Caki2 (cell line): ENCODE results near the gene JPH2. TPM values are rescaled to one million over a fixed set of nuclear protein-coding genes. Genes with fewer than 3 reads are reported as not detected.

ENCODE experiments used
- DNase-seq: peaks from one replicate; pipeline ENCODE4 v3.0.0-alpha.2; 2015; ENCODE audit warnings: low read depth
- in situ Hi-C: cut with HindIII; loops from 2 replicates; pipeline ENCODE4 v1.10.0; 2016; ENCODE audit warnings: low sequenced_read_pairs, low pct_unique_long_range_greater_than_20kb, mixed read lengths
- total RNA-seq: library from RNA; depleted of rRNA; stranded (reverse); fragments of >200 nt; shearing (Covaris generic); gene quantifications from 2 replicates; pipeline ENCODE4 v1.2.3, GENCODE V29; 2014; ENCODE audit warnings: low replicate concordance

Gene JPH2
- total RNA-seq, 1 experiment from 2014 or later: 0.57 TPM

GRCh38 chr20:44217342-44218092, 30.5 kb upstream of the JPH2 start:
- DNase-seq: peak; percentile 69
- in situ Hi-C loops: no loop called here

GRCh38 chr20:44215125-44215524, 28.1 kb upstream of the JPH2 start:
- in situ Hi-C loops: no loop called here
- DNase-seq: peak; percentile 66

DNA sequence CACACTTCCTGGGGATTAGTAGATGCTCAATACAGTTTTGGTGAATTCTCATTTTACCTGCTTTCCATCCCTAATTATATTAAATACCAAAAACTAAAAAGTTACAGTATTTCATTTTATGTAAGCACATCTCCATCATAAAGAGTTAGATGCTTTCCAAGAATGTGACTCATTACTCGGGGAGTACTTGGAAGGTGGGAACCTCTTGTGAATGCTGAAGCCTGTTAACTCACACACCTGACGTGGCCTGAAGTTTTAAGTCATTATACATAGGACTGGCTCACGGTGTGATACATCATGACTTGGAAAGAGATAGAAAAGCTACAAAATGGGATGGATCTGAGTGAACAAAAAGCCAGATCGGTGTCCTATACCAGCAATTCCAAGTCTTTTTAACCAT, 25.8 kb upstream of the JPH2 start:
- in situ Hi-C loops: no loop called here
- no peak for DNase-seq

- peak; percentile 39 for DNase-seq
- in situ Hi-C loops: no loop called here
These were observed 24.4 kb upstream of the JPH2 start for GRCh38 chr20:44211177-44212039.

DNA sequence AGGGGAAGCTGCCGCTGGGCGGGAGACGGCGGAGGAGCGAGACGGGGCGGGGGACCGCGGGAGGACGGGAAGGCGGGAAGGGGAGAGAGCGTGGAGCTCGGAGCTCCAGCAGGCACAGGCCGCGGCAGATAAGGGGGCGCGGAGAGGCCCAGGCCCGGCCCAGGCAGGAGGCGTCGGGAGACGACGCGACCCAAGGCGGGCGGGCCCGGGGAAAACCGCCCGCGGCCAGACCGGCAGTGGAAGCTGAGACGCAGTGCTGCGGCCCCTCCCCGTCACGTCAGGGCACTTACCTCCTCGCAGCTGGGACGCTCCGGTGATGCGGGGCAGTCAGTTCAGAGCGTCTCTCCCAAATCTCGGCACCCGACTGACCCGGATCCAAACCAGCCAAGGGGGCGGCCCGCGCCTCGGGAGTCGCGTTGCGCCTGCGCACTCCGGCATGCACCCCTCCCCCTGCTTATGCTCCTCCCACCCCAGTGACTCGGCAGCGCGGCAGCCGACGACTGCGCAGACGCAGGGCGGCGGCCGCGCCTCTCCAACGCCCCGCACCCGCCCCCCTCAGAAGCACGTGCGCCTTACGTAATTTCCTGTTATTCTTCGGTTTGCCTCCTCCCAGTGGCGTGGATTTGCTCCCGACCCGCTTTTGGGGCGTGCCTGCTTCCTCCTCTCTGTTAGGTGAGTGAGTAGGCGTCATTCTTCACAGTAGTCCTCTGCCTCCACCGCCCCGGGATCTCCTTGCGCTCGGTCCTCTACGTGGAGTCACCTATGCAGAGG, 23.6 kb upstream of the JPH2 start, which contains the start of gene OSER1:
Gene OSER1 (minus strand): TSS at position 366 of the 771 bp plus-strand sequence. CDS start 3,814 bp downstream, outside the sequence.
- in situ Hi-C loops: no loop called here
- peak; percentile 99 for DNase-seq

DNA sequence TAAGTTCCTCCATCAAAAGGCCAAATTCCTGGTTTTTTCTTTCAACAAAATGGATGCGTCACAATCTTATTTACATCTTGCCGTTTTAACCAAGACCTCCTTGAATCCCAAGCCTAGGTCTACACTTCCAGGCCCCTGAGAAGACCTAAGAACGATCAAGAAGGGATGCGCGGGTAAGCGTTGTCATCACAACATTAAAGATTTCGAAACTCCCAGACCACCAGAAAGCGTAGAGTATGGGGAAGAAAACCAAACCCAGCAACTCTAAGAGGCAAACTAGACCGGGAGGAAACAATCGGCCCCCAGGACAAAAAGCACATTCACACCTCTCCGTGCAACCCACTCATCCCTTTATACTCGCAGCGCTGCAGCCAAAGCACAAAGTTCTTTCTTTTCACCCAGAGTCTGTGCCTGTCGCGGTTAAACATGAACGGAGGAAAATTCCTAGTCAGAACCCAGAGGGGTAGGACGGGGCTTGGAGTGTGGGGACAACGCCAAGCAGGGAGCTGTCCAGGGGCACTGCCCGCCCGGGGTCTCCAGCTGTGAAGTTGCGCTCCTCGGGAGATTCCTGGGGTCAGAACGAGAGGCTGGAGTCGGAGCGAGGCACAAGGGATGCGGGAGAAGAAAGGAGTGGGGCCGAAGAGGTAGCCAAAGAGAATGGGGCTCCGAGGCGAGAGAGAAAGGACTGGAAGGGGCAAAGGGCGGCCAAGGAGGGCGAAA, 22.9 kb upstream of the JPH2 start:
- in situ Hi-C loops: no loop called here
- no peak for DNase-seq

- DNase-seq: peak; percentile 41
- in situ Hi-C loops: no loop called here
These were observed 21.8 kb upstream of the JPH2 start for GRCh38 chr20:44208770-44209169.

DNA sequence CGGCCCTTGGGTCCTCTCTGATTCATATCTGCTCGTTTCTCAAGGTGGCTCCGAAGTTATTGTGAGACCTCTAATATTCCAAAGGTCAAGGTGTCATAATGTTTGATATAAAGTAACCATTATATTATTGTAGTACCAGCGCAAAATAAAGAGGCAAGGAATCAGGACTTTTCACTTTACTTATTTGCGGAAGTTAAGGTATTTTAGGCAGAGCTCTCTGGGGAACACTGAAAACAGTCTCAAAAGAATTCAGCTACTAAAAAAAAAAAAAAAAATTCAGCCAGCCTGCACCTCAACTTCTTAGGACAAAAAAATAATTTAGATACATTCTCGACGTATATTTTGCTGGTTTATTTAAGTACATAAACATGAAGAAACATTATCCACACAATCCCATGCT, 21.2 kb upstream of the JPH2 start:
- in situ Hi-C loops: no loop called here
- no peak for DNase-seq

- no peak for DNase-seq
- in situ Hi-C loops: no loop called here
These were observed 20.2 kb upstream of the JPH2 start for GRCh38 chr20:44207126-44207723.

- in situ Hi-C loops: no loop called here
- no peak for DNase-seq
These were observed 19.1 kb upstream of the JPH2 start for GRCh38 chr20:44206132-44206531.

DNA sequence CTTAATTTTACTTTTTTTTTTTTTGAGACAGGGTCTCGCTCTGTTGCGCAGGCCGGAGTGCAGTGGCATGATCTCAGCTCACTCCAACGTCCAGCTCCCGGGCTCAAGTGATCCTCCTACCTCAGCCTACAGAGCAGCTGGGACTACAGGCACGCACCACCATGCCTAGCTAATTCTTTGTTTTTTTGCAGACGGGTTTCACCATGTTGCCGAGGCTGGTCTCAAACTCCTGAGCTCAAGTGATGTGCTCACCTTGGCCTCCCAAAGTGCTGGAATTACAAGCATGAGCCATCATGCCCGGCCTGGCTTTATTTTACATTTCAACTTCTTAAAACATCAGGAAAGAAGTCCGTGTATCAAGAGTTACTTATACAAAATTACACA, 17.8 kb upstream of the JPH2 start:
- in situ Hi-C loops: no loop called here
- DNase-seq: no peak

- in situ Hi-C loops: no loop called here
- DNase-seq: peak; percentile 78
These were observed 17.3 kb upstream of the JPH2 start for GRCh38 chr20:44204156-44204831.

DNA sequence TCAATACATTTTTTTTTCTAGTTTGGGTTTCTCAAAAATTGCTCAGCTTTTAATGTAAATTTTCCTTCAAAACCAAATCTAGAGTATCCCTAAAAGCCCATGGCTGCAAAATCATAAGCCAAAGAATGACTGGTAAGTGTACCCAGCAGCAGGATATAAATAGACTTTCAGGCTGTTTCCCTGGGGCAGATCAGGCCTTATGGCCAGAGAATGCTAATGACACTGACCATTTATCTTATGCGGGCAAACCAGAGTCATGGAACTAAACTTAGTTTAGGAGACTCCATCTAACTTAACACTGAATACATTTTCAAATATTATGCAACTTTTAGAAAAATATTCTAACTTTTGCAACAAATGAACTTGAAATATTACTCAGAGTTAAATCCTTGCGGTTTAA, 16.2 kb upstream of the JPH2 start:
- DNase-seq: no peak

DNA sequence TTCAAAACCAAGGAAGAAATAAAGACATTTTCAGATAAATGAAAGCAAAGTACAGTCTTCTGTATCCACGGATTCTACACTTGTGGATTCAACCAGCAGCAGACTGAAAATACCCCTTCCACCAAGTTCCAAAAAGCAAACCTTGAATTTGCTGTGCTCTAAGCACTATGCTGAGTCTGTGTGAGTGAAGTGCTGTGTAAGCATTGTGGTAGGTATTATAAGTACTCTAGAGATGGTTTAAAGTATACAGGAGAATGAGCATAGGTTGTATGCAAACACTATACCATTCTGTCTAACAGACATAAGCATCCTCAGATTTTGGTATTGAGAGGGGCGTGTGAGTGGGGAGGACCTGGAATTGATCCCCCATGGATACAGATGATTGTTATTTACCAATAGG, 14.0 kb upstream of the JPH2 start:
- in situ Hi-C loops: no loop called here
- DNase-seq: no peak

More for the DNA sequence above, 16.2 kb upstream of the JPH2 start:
- in situ Hi-C loops: no loop called here

- in situ Hi-C loops: no loop called here
- DNase-seq: no peak
These were observed 13.4 kb upstream of the JPH2 start for GRCh38 chr20:44200371-44200770.

DNA sequence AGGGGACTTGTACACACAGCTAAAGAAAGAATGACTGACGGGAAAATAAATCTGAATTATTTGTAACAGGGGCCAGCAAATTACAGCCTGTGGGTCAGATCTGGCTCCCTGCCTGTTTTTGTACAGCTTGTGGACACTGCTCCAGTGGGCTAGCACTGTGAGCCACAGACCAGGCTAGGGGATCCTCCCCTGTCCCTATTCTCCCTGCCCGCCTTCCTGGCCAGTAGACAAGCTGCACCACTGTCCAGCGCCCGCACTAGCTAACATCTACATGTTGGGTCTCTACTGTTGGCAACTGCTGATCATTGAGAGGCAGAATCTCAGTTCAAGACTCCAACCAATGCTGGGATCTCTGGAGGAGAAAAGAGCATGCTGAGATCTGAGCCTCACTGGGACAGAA, 12.9 kb upstream of the JPH2 start:
- in situ Hi-C loops: loop anchor here (10.0 kb wide), 1 partner anchor 75 kb away; no protein-coding TSS in a partner anchor
- DNase-seq: no peak

DNA sequence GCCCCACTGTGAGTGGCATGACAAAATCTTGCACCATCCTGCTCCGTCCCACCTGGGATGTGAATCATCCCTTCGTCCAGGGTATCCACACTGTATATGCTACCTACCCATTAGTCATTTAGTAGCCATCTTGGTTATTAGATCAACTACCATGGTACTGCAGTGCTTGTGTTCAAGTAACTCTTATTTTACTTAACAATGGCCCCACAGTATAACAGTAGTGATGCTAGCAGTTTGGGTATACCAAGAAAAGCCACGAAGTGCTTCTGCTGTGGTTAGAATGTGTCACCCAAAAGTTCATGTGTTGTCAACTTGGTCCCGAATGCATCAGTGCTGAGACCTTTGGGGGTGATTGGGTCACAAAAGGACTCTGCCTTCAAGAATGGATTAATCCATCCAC, 11.9 kb upstream of the JPH2 start:
- in situ Hi-C loops: loop anchor here (10.0 kb wide), 1 partner anchor 74 kb away; no protein-coding TSS in a partner anchor
- no peak for DNase-seq
